Measurements from ENCODE around the gene OR8G5.

DNA sequence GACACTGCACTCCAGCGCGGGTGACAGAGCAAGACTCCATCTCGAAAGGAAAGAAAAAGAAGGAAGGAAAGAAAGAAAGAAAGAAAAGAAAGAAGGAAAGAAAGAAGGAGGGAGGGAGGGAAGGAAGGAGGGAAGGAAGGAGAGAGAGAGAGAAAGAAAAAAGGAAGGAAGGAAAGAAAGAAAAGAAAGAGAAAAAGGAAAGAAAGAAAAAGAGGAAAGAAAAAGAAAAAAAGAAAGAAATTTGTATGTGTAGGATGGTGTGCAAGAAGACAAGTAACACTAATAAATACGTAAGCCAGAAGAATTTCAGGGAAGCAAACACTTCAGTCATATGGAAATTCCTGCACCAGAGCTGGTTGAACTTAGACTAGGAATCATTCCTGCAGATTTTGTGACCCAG, 57.0 kb downstream of the OR8G5 start:
- TF ChIP-seq, protein P1, sequence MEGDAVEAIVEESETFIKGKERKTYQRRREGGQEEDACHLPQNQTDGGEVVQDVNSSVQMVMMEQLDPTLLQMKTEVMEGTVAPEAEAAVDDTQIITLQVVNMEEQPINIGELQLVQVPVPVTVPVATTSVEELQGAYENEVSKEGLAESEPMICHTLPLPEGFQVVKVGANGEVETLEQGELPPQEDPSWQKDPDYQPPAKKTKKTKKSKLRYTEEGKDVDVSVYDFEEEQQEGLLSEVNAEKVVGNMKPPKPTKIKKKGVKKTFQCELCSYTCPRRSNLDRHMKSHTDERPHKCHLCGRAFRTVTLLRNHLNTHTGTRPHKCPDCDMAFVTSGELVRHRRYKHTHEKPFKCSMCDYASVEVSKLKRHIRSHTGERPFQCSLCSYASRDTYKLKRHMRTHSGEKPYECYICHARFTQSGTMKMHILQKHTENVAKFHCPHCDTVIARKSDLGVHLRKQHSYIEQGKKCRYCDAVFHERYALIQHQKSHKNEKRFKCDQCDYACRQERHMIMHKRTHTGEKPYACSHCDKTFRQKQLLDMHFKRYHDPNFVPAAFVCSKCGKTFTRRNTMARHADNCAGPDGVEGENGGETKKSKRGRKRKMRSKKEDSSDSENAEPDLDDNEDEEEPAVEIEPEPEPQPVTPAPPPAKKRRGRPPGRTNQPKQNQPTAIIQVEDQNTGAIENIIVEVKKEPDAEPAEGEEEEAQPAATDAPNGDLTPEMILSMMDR (IDR thresholded peaks at IDR 0.05; ENCODE audit: low read depth, low read length, missing input control): no peak
- no peak for TF ChIP-seq EGR1 (IDR thresholded peaks at IDR 0.05; ENCODE audit: low read depth in 2 of 2)
